Neural cell (in vitro differentiated cells): ENCODE data around the gene NFS1.

Experiments used
- EP300 ChIP-seq: fragments of 450-650 bp; conservative IDR thresholded peaks from 2 replicates; pipeline ENCODE4 v1.6.1; 2014; ENCODE audit warnings: antibody characterized with exemption, mild to moderate bottlenecking, moderate library complexity; ENCODE audit not compliant: poor library complexity, severe bottlenecking
- EZH2 ChIP-seq: fragments of 200-600, 300-800 bp; shearing (Covaris generic), sonication (generic); IDR thresholded peaks from 2 replicates; pipeline ENCODE4 v1.6.1; 2014; ENCODE audit warnings: antibody characterized with exemption, low read length, borderline replicate concordance, mild to moderate bottlenecking; ENCODE audit not compliant: insufficient read depth, poor library complexity, severe bottlenecking
- MXI1 ChIP-seq: fragments of 450-650 bp; conservative IDR thresholded peaks from 2 replicates; pipeline ENCODE4 v1.6.1; 2014; ENCODE audit warnings: antibody characterized with exemption, mild to moderate bottlenecking; ENCODE audit not compliant: poor library complexity, severe bottlenecking
- POLR2AphosphoS5 ChIP-seq: IDR thresholded peaks from 2 replicates; pipeline ENCODE4 v1.6.1; 2012
- RAD21 ChIP-seq: fragments of 450-650 bp; conservative IDR thresholded peaks from 2 replicates; pipeline ENCODE4 v1.6.1; 2014; ENCODE audit warnings: antibody characterized with exemption, mild to moderate bottlenecking, moderate library complexity
- SMC3 ChIP-seq: fragments of 450-650 bp; conservative IDR thresholded peaks from 2 replicates; pipeline ENCODE4 v1.6.1; 2014; ENCODE audit warnings: antibody characterized with exemption, mild to moderate bottlenecking, moderate library complexity; ENCODE audit not compliant: poor library complexity
- TAF1 ChIP-seq: IDR thresholded peaks from 2 replicates; pipeline ENCODE4 v1.6.1; 2012; ENCODE audit warnings: low read depth
- TF ChIP-seq, protein P1 (sequence below): fragments of 450-650 bp; IDR thresholded peaks from 2 replicates; pipeline ENCODE4 v1.5.1; 2014; ENCODE audit warnings: antibody characterized with exemption, mild to moderate bottlenecking, moderate library complexity; ENCODE audit not compliant: poor library complexity, severe bottlenecking
- TF ChIP-seq, protein P2 (sequence below): IDR thresholded peaks from 2 replicates; pipeline ENCODE4 v1.6.1; 2012; ENCODE audit warnings: borderline replicate concordance

DNA sequence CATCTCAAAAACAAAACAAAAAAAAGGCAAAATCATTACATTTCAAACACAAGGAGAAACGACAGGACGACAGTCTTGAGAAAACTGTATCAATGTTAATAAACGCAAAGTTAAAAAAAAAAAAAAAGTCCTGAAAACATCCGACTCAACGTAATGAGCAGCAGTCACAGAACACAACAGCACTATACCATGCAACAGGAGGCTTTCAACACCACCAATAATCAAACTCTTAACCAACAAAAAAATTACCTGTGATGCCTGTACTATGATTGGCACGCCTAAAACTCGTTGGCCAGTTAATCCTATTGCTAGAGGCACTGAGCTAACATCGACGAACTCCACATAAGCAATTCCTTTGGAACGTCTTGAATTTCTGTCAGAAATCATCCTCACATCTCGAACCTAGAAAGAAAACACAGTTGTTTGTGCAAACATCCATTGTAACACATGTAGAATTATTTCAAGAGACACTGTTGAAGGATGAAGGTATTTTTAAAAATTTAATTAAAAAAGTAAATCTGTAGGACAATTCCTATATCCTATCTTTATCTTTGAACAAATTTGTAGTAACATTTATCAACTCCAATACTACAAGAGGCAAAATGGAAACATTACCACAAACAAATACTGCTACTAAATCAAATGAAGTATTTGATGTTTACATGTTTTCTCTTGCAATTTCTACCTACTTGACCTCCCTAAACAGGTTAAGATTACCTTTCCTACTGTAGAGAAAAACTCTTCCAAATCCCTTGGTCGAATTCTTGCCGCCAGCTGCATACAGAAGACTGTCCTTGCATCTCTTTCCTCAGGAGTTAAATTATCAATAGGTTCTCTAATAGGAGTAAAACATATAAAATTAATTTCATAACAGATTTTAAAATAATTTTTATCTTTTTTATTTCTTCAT is 25.4 kb upstream of the NFS1 start:
- TF ChIP-seq, protein P1, sequence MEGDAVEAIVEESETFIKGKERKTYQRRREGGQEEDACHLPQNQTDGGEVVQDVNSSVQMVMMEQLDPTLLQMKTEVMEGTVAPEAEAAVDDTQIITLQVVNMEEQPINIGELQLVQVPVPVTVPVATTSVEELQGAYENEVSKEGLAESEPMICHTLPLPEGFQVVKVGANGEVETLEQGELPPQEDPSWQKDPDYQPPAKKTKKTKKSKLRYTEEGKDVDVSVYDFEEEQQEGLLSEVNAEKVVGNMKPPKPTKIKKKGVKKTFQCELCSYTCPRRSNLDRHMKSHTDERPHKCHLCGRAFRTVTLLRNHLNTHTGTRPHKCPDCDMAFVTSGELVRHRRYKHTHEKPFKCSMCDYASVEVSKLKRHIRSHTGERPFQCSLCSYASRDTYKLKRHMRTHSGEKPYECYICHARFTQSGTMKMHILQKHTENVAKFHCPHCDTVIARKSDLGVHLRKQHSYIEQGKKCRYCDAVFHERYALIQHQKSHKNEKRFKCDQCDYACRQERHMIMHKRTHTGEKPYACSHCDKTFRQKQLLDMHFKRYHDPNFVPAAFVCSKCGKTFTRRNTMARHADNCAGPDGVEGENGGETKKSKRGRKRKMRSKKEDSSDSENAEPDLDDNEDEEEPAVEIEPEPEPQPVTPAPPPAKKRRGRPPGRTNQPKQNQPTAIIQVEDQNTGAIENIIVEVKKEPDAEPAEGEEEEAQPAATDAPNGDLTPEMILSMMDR: no peak
- TF ChIP-seq RAD21 (no peak), POLR2AphosphoS5 (no peak), EZH2 (no peak), EP300 (no peak), TAF1 (no peak), SMC3 (no peak), MXI1 (no peak)
- TF ChIP-seq, protein P2, sequence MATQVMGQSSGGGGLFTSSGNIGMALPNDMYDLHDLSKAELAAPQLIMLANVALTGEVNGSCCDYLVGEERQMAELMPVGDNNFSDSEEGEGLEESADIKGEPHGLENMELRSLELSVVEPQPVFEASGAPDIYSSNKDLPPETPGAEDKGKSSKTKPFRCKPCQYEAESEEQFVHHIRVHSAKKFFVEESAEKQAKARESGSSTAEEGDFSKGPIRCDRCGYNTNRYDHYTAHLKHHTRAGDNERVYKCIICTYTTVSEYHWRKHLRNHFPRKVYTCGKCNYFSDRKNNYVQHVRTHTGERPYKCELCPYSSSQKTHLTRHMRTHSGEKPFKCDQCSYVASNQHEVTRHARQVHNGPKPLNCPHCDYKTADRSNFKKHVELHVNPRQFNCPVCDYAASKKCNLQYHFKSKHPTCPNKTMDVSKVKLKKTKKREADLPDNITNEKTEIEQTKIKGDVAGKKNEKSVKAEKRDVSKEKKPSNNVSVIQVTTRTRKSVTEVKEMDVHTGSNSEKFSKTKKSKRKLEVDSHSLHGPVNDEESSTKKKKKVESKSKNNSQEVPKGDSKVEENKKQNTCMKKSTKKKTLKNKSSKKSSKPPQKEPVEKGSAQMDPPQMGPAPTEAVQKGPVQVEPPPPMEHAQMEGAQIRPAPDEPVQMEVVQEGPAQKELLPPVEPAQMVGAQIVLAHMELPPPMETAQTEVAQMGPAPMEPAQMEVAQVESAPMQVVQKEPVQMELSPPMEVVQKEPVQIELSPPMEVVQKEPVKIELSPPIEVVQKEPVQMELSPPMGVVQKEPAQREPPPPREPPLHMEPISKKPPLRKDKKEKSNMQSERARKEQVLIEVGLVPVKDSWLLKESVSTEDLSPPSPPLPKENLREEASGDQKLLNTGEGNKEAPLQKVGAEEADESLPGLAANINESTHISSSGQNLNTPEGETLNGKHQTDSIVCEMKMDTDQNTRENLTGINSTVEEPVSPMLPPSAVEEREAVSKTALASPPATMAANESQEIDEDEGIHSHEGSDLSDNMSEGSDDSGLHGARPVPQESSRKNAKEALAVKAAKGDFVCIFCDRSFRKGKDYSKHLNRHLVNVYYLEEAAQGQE: no peak
